GM19025 (cell line): ENCODE results near the gene ZER1.
"Not testable (repeated sequence)": the region's sequence is repeated elsewhere in the genome, so short reads cannot be mapped to it uniquely, and the experiment has no call there.

Source experiments
- ATAC-seq: cut with Tn5 transposase; IDR thresholded peaks from one replicate; pipeline ENCODE4 v1.9.1; 2021; ENCODE audit warnings: mild to moderate bottlenecking, low read depth, moderate library complexity; ENCODE audit not compliant: unreplicated experiment

ZER1 gene

GRCh38 chr9:128699096-128699795, 72.5 kb downstream of the ZER1 start:
- not testable (repeated sequence) for ATAC-seq

DNA sequence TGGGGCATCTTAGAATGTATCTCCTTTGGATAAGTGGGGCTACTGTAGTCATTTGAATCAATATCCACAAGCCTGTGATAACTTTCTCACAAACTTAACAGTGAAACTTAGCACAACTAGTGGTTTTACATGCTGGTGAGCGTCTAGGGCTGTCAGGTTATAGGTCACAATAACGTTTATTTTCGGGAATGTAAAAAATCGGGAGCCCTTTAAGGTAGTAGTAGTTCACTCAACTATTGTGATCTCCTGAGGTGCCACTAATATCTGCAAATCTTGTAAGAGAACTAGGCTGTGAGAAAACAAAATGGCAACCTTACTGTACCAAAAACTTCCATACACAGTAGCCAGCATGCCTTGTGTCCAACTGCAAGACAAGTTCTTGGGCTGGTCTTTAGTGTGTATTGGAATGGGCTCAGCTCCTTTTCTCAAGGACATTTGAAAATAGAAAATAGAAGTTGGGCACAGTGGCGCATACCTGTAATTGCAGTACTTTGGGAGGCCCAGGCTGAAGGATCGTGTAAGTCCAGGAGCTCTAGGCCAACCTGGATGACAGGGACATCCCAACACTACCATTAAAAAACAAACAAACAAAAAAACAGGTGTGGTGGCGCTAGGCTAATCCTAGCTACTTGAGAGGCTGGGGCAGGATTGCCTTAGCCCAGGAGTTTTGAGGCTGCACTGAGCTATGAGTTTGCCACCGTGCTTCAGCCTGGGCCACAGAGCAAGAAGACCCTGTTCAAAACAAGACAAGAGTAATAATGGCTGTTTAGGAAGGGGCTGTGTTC, 74.6 kb downstream of the ZER1 start:
- ATAC-seq: no peak

DNA sequence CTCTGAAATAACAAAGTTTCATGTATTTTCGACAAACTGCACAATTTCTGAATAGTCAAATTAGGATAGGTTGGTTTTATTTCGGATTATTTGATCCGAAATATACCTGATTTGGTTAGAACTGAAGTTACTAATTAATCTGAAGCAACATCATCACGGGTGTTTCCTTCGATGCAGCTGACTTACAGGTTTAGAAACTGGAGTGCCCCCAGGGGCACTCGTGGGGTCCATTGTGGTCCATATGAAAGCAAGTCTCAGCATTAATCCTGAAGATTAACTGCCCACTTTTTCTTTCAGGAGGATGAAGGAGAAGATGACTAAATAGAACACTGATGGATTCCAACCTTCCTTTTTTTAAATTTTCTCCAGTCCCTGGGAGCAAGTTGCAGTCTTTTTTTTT, 77.4 kb downstream of the ZER1 start:
- no peak for ATAC-seq

DNA sequence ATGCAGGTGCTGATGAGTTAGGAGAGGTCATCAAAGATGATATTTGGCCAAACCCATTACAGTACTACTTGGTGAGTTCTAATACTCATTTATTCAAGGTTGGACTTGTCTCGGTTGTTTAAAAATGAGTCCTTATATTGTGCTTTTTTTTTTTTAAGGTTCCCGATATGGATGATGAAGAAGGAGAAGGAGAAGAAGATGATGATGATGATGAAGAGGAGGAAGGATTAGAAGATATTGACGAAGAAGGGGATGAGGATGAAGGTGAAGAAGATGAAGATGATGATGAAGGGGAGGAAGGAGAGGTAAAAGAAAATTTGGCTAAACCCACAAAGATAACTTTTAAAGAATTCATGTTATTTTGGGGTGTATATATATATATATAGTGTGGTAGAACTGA, 78.0 kb downstream of the ZER1 start:
- ATAC-seq: not testable (repeated sequence)

- no peak for ATAC-seq
Measured at GRCh38 chr9:128690684-128691034, 81.1 kb downstream of the ZER1 start.

DNA sequence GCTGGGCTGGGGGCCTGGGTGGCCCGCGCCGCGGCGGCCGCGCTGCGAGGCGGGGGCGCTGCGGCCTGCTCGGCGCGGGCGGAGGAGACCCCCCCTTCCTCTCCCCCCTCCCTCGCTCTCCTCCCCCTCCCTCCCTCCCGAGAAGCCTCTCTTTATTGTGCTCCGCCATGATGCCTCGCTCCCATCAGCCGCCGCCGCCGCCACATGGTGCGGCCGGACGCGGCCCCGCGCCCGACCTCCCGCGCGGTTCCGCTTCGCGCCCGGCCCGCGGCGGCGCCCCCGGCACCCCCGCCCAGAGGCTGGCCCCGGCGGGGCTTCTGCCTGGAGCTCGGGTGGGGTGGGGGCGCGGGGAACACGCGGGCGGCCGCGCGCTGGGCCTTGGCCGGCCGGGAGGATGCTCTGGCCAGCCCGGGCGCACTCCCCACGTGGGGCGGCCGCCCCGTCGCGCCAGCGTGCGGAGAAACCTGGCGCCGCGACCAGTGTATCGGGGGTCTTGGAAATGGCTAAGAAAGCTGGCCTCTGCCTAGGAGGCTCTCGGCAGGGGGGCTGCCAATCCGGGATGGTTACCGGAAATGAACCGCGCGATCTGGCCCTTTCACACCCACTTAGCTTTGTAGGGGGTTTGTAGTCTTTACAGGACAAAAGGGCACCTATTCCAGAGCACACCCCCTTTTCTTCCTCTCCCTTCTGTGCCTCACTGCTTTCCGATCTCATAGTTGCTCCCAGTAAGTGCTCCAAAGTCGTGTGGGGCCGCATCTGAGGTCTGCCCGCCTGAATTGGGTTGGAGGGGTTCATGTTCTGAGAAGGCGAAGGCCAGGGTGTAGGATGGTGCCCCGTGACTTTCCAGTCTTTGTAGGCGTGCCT, 81.7 kb downstream of the ZER1 start:
- ATAC-seq: no peak

DNA sequence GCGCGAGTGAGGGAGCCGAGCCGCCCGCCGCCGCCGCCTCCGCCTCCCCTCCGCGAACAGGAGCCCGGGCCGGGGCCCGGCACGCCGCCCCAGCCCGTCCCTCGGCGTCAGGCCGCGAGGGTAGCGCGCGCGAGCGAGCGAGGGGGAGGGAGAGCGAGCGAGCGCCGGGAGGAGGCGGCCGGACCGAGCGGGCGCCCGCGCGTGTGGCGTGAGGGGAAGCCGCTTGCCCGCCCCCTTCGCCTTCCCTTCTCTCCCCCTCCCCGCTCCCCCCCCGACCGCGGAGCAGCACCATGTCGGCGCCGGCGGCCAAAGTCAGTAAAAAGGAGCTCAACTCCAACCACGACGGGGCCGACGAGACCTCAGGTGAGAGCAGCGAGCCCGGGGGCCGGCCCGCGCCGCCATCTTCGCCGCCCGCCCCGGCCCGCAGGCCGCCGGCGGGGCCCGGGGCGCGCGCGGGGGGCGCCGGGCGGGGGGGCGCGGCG, 82.4 kb downstream of the ZER1 start:
- peak; percentile 29 for ATAC-seq

GRCh38 chr9:128688501-128689292, 83.0 kb downstream of the ZER1 start, which contains the start of gene SET:
TSS of gene SET (plus strand) at chr9:128689222. CDS start at chr9:128689583, 361 bp downstream.
- peak; percentile 71 for ATAC-seq

DNA sequence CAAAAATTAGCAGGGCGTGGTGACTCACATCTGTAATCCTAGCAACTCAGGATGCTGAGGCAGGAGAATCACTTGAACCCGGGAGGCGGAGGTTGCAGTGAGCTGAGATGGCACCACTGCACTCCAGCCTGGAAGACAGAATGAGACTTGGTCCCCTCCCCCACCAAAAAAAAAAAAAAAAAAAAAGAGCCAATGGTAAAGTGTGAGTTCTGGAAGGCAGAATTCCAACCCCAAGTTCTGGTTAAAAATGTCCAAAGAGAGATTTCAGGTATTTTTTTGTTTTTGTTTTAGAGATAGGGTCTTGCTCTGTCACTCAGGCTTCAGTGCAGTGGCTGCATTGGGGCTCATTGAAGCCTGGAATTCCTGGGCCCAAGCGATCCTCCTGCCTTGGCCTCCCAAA, 84.3 kb downstream of the ZER1 start:
- ATAC-seq: no peak

DNA sequence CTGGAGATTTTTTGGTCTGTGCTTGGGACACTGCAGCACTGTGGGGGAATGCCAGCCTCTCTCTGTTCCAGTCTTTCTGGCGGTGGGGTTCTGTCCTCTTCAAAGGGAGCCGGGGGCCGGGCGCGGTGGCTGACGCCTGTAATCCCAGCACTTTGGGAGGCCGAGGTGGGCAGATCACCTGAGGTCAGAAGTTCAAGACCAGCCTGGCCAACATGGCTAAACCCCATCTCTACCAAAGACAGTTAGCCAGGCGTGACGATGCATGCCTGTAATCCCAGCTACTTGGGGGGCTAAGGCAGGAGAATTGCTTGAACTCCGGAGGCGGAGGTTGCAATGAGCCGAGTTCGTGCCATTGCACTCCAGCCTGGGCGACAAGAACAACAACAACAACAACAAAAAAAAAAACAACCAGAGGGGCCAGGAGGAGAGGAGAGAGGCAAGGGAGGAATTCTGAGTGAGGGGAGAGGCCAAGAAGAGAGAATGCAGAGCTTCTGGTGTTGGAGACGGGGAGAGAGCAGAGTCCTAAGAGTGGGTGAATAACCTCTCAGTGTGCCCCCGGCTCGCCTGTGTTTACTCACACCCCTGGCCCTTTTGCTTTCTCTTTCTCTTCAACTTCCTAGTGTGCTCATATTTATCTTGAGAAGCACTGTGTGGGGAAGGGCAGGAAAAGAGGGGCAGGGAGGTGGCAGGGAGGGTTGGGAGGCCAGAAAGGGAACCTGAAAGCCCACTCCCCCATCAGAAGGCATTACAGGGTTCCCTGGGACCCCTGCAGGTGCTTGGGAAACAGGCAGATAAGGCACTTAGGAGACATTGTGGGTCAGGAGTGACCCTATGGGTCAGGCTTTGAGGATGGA, 85.9 kb downstream of the ZER1 start:
- ATAC-seq: no peak

GRCh38 chr9:128684325-128685199, 87.2 kb downstream of the ZER1 start:
- no peak for ATAC-seq

- ATAC-seq: no peak
Measured at GRCh38 chr9:128684065-128684324, 87.7 kb downstream of the ZER1 start.

- no peak for ATAC-seq
Measured at GRCh38 chr9:128683340-128684064, 88.2 kb downstream of the ZER1 start.
